ENCODE results near the gene SPRING1. TPM values are rescaled to one million over a fixed set of nuclear protein-coding genes. Genes with fewer than 3 reads are reported as not detected.
"Not testable (repeated sequence)": the region's sequence is repeated elsewhere in the genome, so short reads cannot be mapped to it uniquely, and the experiment has no call there.

The SPRING1 gene, protein sequence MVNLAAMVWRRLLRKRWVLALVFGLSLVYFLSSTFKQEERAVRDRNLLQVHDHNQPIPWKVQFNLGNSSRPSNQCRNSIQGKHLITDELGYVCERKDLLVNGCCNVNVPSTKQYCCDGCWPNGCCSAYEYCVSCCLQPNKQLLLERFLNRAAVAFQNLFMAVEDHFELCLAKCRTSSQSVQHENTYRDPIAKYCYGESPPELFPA
- 10 to 100 TPM; 20.2 to 32.4 TPM for total RNA-seq

DNA sequence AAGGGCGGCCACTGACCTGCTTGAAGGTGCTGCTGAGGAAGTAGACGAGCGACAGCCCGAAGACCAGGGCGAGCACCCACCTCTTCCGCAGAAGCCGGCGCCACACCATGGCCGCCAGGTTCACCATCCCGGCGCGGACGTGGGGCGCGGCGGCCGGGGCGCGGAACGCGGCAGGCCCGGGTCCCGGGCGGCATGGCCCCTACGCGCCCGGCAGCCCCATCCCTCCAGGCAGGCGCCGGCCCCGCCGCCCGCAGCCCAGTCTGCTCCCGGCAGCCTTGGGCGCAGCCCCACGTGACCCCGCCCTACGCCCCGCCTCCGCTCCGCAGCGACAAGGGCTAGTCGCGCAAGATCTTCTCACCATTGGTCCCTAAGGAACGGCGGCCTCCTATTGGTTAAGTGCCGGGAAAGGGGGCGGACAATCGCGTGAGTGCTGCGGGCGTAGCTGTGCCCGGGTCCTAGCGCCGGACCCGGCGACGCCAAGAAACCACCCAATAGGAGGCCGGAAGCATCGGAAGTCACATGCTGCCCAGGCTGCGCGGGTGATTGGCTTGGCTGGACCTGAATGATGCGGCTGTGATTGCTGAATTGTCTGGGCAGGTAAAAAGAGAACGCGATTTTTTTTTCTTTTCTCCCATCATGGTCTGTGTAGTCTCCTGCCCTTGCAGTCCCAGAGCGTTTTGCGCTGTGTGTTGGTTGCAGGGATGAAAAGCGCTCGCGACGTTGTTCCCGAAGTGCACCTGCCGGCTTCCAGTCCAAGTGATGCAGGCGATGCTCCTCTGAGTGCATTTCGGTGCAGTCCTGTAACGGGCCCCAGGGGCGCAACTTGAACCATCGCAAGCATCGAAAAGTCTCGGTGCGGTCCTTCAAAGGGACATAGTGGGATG, at the start of gene SPRING1, which contains the start of gene RNFT2:
Gene SPRING1 (minus strand): TSS at position 296 of the 884 bp plus-strand sequence. CDS start 169 bp downstream, at position 127.
Gene RNFT2 (plus strand): TSS at position 542 of the 884 bp plus-strand sequence. CDS start 2,183 bp downstream, outside the sequence.
- H3K27ac Mint-ChIP-seq, result peak within 1 kb of the TSS; percentile 92 to 96
- DNase-seq (ENCODE audit: low spot score in 2 of 2) (peak; percentile 98 to 99), ATAC-seq (peak; percentile 96 to 98)
- peaks cover 13 to 15% of the 10 kb centered on the region in 2 donors for H3K36me3 Mint-ChIP-seq
- H3K9me3 Mint-ChIP-seq, result no peaks in the 10 kb centered on the region

DNA sequence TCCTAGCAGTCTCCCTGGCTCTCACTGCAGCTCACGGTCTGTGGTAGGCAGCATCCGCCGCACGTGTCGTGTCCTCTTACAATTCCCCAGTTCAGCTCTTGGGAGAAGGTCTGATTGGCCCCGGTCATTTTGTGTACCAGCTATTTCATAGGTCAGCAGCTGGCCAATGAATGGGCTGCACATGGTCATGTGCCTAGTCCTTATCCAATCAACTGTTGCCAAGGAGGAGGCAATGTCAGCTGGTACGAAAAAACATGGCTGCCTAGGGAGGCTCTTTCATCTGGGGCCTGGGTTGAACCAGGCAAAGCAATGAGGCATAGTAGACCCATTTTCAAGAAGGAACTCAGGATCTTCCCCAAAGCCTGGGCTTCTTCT, 46.4 kb upstream of the SPRING1 start:
- no peak overlapping the region for H3K27ac Mint-ChIP-seq
- ATAC-seq (peak in 1 of 2 donors; percentile 29), DNase-seq (ENCODE audit: low spot score in 2 of 2) (no peak)
- H3K9me3 Mint-ChIP-seq, result no peaks in the 10 kb centered on the region
- peaks cover 7 to 18% of the 10 kb centered on the region in 2 donors for H3K36me3 Mint-ChIP-seq

DNA sequence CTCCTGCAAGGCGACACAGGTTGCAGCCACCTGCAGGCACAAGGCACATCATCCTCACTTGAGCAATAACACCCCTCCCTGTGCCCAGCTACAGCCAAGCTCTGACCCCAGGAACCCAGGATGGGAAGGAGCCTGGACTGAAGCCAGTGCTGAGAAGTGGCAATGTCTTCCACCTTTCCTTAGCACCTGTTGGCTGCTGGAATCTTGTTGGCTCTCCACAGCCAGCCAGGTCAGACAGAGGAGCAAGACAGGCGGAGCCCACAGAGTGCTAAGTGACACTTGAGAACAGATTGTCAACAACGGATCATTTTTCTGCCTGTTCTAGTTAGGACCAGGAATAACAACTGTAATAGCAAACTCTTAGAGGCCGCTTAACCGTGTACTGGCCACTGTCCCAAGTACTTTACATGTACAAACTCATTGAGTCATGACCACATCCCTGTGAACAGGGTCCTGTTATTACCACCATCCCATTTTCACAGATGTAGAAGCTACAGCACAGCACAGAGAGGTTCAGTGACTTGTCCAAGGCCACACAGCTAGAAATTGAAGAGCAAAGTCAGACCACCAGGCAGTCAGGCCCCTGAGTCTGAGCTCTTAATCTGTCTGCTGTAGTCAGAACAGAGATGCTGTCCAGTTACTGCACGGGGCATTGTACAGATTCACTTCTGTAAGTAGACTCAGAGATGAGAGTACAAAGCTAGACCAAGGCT, 45.8 kb upstream of the SPRING1 start:
- no peaks in the 10 kb centered on the region for H3K9me3 Mint-ChIP-seq
- no peak for ATAC-seq
- H3K36me3 Mint-ChIP-seq, result peaks cover 7 to 18% of the 10 kb centered on the region in 2 donors

DNA sequence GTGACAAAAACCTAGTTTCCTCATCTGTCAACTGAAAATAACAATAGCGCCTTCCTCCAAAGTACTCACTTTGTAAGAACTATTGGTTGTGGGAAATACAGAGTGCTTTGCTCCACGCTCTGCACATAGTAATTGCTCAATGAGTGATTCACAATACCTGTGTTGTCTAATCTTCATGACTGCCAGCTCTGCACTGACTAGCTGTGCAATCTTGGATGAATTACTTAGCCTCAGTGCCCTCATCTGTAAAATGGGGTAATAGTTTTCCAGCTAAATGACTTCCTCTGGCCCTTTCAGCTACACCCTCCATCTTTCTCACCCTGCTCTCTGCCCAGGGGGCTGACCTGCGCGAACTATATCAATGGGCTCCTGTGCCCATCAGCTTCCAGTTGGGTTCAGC, 43.1 kb upstream of the SPRING1 start:
- H3K27ac Mint-ChIP-seq, result no peak overlapping the region
- DNase-seq (ENCODE audit: low spot score in 2 of 2), result no peak

More for the DNA sequence above, 45.8 kb upstream of the SPRING1 start:
- DNase-seq (ENCODE audit: low spot score in 2 of 2), result no peak
- no peak overlapping the region for H3K27ac Mint-ChIP-seq

DNA sequence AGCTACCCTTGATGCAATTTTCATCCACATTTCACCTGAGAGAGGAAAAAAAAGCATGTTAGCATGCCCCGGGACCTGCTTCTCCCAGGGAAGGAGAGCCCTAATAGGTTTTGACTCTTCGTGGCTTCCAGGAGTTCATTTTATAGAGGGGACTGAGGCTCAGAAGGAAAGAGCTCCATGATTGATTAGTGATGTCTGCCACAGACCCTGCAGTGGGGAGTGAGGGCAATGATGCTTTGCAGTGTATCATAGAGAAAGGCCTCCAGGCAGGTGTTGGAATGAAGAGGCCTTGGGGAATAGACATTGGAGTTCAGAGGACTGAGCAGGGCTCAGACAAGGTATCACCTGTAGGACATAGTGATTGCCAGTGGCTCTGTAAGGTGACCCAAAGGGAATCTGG, 41.7 kb upstream of the SPRING1 start:
- DNase-seq (ENCODE audit: low spot score in 2 of 2), result no peak
- H3K9me3 Mint-ChIP-seq, result no peaks in the 10 kb centered on the region

More for the DNA sequence above, 43.1 kb upstream of the SPRING1 start:
- H3K9me3 Mint-ChIP-seq, result no peaks in the 10 kb centered on the region
- H3K36me3 Mint-ChIP-seq, result peaks cover 7 to 9% of the 10 kb centered on the region in 2 donors
- ATAC-seq, result no peak

DNA sequence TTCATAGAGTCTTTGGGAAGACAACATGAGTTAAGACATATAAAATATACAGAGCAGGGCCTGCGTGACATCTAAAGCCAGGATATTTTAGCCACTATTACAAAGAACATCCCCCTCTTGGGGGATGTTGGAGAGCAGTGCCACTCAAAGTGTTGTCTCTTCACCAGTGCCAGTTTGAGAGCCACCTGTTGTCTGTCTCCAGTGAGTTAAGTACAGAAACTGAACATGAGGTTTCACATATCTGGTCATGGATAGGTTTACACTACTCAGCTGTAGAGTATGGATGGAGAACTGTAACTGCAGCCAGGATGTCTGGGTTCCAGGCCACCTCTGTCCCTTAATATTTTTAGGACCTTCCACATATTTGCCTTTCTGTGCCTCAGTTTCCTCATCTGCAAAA, 39.4 kb upstream of the SPRING1 start:
- Mint-ChIP-seq H3K9me3 (no peaks in the 10 kb centered on the region), H3K36me3 (no peaks in the 10 kb centered on the region), H3K27ac (no peak overlapping the region)
- DNase-seq (ENCODE audit: low spot score in 2 of 2), result no peak
- ATAC-seq, result no peak

More for the DNA sequence above, 41.7 kb upstream of the SPRING1 start:
- Mint-ChIP-seq H3K36me3 (peaks cover 3 to 9% of the 10 kb centered on the region in 2 donors), H3K27ac (no peak overlapping the region)
- no peak for ATAC-seq

DNA sequence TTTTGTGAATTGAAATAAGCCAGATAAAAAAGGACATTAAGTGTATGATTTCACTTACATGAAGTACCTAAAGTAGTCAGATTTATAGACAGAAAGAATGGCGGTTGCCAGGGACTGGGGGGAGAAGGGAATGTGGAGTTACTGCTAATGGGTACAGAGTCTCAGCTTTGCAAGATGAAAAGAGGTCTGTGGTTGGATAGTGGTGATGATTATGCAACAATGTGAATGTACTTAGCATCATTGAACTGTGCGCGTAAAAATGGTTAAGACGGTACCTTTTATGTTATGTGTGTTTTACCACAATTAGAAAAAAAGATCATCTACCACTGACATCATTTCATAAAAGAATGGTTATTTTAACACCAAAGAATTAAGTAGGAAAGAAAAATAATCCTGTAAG, 36.2 kb upstream of the SPRING1 start:
- no peak for ATAC-seq
- no peaks in the 10 kb centered on the region for H3K36me3 Mint-ChIP-seq
- H3K9me3 Mint-ChIP-seq, result no peaks in the 10 kb centered on the region
- no peak overlapping the region for H3K27ac Mint-ChIP-seq
- DNase-seq (ENCODE audit: low spot score in 2 of 2), result no peak

DNA sequence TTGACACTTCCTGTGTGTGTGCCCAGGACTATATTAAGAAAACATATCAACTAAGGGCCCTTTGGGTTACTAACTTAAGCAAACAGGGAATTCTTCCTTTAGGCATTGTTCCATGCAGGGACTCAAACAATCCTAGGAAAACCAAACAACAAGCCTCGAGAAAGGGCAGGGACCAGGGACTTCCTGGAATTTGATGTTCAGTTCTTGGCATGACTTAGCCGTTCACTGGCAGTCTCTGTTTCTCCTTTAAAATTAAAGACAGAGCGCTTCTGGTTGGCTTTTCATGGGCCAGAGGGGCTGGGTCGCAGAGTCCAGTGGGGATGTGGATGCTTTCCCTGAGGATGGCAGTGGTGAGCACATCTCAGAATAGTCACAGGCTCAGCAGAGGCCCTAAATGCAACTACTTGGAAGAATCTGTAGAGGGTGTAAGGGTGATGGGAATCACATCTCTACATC, 35.4 kb upstream of the SPRING1 start:
- H3K36me3 Mint-ChIP-seq, result no peaks in the 10 kb centered on the region
- no peak overlapping the region for H3K27ac Mint-ChIP-seq
- DNase-seq (ENCODE audit: low spot score in 2 of 2) (no peak), ATAC-seq (no peak)
- no peaks in the 10 kb centered on the region for H3K9me3 Mint-ChIP-seq

DNA sequence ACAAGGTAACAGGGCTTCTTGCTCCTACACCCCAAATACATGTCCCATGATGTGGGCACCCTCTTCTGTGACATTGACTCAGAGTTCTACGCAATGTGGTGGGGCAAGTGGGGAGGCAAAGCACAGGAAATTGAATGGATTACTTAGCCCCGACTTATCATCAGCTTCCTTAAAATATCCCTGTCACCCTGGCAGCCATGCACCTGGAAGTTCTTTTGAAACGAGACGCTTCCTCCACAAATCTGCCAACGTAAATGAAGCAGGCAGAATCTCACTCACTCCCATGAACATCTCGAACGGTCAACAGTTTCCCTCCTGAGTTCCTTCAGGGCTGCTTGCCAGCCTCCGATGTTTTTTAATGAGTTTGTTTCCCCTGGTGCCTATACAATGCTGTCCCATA, 33.8 kb upstream of the SPRING1 start:
- no peaks in the 10 kb centered on the region for H3K9me3 Mint-ChIP-seq
- no peaks in the 10 kb centered on the region for H3K36me3 Mint-ChIP-seq
- no peak overlapping the region for H3K27ac Mint-ChIP-seq
- no peak for ATAC-seq
- no peak for DNase-seq (ENCODE audit: low spot score in 2 of 2)

DNA sequence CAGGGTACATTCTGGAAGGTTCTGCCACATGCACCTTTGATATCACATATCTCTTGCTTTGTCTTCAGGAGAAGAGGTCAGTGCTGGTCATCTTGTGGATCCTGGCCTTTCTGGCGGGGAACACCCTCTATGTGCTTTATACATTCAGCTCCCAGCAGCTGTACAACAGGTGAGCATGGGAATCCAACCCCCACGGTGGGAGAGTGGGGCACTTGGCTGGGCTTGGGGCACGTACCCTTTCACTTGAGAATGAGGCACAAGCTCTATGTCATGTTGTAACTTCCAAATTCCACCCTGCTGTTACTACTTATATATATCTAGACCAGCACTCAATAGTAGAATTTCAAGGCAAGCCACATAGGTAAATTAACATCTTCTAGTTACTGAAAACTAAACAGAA, 28.9 kb upstream of the SPRING1 start:
- H3K9me3 Mint-ChIP-seq, result no peaks in the 10 kb centered on the region
- DNase-seq (ENCODE audit: low spot score in 2 of 2) (no peak), ATAC-seq (no peak)
- H3K27ac Mint-ChIP-seq, result no peak overlapping the region
- no peaks in the 10 kb centered on the region for H3K36me3 Mint-ChIP-seq

DNA sequence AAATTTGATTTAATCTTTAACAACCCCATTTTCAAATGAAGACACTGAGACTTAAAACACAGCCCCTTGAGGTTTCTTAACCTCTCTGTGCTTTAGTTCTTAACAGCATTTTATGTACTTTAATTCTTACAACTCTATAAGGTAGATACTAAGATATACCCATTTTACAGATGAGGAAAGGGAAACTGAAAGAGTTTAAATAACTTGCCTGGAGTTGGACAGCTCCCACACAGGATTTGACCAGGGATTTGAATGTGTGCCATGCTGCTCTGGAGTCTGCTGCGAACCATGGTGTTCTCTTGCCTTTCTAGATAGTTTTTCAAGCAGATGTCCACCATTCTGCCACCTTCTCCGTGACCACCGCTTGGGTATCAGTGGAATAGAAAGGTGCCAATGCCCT, 28.4 kb upstream of the SPRING1 start:
- H3K9me3 Mint-ChIP-seq, result no peaks in the 10 kb centered on the region
- DNase-seq (ENCODE audit: low spot score in 2 of 2), result no peak
- no peak overlapping the region for H3K27ac Mint-ChIP-seq
- ATAC-seq, result no peak
- H3K36me3 Mint-ChIP-seq, result no peaks in the 10 kb centered on the region

DNA sequence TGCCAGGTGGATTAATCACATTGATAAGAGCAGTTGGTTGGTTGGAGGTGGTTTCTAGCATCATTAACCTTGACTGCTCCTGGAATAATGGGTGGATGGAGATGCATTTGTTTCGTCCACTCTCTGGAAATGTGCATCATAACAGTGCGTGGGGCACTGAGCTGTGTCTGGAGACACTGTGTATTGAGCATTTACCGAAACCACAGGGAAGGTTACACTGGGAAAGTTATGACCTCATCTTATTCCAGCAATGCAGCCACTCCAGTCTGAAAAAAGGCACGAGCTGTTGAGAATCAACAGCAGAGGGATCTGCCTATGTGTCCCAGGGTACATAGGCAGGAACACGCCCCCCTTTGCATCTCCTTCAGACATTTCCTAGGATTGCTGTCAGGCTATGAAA, 27.4 kb upstream of the SPRING1 start:
- H3K9me3 Mint-ChIP-seq, result no peaks in the 10 kb centered on the region
- DNase-seq (ENCODE audit: low spot score in 2 of 2) (no peak), ATAC-seq (no peak)
- peaks cover 8 to 9% of the 10 kb centered on the region in 2 donors for H3K36me3 Mint-ChIP-seq
- peak overlapping the region in 1 of 2 donors; percentile 61 for H3K27ac Mint-ChIP-seq

DNA sequence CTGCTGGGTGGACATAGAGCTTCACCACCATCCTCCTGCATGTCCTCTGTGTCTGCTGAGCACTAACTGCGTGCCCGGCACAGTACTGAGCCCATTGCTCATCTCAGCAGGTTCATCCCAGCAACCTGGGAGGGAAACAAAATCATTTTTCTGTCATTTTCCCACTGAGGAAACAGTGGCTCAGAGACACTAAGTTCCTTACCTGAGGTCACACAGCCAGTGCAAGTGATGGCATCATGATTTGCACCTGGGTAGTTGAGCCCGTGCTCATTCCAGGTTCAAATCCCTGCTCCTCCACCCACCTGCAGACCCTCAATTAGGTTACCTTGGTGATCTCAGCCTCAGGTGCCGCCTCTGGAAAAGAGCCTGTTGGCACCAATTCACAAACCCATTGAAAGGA, 23.6 kb upstream of the SPRING1 start:
- DNase-seq (ENCODE audit: low spot score in 2 of 2), result no peak
- Mint-ChIP-seq H3K27ac (no peak overlapping the region), H3K9me3 (no peaks in the 10 kb centered on the region), H3K36me3 (peaks cover 14 to 18% of the 10 kb centered on the region in 2 donors)
- no peak for ATAC-seq

DNA sequence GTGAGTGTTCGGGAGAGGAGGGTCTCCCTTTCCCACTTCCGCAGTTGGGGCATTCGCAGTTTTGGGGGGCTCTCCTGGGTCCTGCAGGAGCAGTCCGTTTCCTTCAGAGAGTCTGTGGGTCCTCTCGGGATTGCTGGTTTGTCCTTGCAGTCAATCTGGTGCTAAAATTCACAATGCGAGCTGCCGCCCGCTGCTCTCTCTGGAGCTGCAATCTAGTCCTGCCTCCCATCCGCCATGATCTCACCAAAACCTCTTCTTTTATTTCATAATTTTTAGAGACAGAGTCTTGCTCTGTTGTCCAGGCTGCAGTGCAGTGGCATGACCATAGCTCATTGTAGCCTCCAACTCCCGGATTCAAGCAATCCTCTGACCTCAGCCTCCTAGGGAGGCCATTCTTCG, 22.8 kb upstream of the SPRING1 start:
- Mint-ChIP-seq H3K36me3 (peaks cover 14 to 19% of the 10 kb centered on the region in 2 donors), H3K27ac (no peak overlapping the region), H3K9me3 (no peaks in the 10 kb centered on the region)
- ATAC-seq (no peak), DNase-seq (ENCODE audit: low spot score in 2 of 2) (no peak)

DNA sequence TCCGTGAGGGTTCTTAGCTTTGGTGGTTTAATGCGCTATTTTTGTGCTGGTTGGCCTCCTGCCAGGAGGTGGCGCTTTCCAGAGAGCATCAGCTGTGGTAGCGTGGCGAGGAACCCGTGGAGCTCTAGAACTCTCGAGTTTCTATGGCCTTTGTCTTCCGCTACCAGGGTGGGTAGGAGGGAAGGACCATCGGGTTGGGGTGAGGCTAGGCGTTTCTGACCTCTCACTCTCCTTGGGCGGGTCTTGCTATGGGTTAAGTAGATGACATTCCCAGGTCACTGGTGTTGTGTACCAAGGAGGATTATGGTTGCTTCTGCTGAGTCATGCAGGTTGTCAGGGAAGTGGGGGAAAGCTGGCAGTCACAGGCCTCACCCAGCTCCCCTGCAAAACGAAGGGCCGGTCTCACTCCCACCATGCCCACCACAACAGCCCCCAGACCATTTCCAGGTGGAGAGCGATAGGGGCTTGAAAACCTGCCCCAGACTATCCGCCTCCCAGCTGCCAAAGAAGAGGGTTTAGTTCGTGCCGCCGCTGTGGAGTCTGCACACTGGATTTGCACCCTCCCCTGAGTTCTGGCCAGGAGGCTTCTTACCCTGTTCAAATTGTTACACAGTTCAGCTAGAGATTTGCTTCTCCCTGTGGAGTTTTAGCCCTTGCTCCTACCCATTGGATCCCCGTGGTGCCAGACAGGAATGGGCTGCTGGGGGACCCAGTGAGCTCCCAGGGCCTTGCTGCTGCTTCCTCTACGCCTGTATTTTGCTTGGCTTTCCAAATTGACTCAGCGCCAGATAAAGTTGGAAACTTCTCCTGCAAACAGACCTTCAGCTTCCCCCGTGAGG, 22.1 kb upstream of the SPRING1 start:
- Mint-ChIP-seq H3K9me3 (no peaks in the 10 kb centered on the region), H3K36me3 (peaks cover 18 to 23% of the 10 kb centered on the region in 2 donors), H3K27ac (no peak overlapping the region)
- DNase-seq (ENCODE audit: low spot score in 2 of 2), result peak in 1 of 2 donors; percentile 43
- no peak for ATAC-seq

DNA sequence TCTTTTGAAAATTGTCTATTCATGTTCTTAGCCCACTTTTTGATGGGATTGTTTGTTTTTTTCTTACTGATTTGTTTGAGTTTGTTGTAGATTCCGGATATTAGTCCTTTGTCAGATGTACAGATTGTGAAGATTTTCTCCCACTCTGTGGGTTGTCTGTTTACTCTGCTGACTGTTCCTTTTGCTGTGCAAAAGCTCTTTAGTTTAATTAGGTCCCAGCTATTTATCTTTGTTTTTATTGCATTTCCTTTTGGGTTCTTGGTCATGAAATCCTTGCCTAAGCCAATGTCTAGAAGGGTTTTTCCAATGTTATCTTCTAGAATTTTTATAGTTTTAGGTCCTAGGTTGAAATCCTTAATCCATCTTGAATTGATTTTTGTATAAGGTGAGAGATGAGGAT, 16.9 kb upstream of the SPRING1 start:
- H3K27ac Mint-ChIP-seq; DNase-seq (ENCODE audit: low spot score in 2 of 2); H3K9me3 Mint-ChIP-seq; ATAC-seq: not testable (repeated sequence)
- peaks cover 14 to 23% of the 10 kb centered on the region in 2 donors for H3K36me3 Mint-ChIP-seq
